NT2/D1 (cell line): ENCODE results near the gene RAB13.
"Not testable (repeated sequence)": the region's sequence is repeated elsewhere in the genome, so short reads cannot be mapped to it uniquely, and the experiment has no call there.

Source experiments
- YY1 ChIP-seq: IDR thresholded peaks from 2 replicates; pipeline ENCODE4 v1.6.1; 2011; ENCODE audit not compliant: insufficient read length, insufficient read depth
- ZNF274 ChIP-seq: IDR thresholded peaks from 2 replicates; pipeline ENCODE4 v1.6.1; 2011; ENCODE audit warnings: mild to moderate bottlenecking, low read depth, low read length

- not testable (repeated sequence) for TF ChIP-seq ZNF274, YY1
Observed at GRCh38 chr1:153979091-153979490, 7.0 kb downstream of the RAB13 start.
